HG02610 (cell line): ENCODE data around the gene SLC22A2.
A peak's percentile ranks its signal among the peaks of the same experiment; 100 is the strongest.

Experiments
- ATAC-seq: cut with Tn5 transposase; IDR thresholded peaks from one replicate; pipeline ENCODE4 v1.9.1; 2021; ENCODE audit warnings: mild to moderate bottlenecking, moderate library complexity; ENCODE audit not compliant: unreplicated experiment

SLC22A2 gene

DNA sequence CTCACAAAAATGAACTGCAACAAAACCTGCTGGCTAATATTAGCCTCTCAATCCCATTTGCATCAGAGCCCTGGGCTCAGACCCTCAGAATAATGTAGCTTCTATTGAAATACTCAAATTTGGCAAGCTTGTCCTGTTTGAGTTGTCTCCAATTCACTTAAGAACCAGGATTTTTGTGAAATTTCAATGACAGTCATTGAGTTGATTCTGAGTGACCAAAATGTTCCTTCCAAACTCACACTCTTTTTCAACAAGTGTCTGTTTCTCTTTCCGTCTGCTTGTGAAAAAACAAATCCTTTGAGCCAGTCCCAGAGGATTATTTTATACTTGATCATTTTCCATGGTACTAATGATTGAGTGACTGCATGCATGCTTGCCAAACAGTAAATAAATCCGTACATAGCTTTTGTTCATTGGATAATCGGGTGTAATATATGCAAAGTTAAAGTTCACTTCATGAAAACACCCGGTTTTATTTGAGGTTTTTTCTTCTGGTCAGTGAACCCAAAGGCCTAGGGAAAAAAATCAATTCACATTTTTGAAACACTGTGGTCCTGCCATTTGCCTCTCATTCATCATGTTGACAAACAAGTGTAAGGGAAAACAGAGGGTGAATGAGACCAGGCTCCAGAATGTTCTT lies 16.4 kb upstream of the SLC22A2 start:
- ATAC-seq = no peak

DNA sequence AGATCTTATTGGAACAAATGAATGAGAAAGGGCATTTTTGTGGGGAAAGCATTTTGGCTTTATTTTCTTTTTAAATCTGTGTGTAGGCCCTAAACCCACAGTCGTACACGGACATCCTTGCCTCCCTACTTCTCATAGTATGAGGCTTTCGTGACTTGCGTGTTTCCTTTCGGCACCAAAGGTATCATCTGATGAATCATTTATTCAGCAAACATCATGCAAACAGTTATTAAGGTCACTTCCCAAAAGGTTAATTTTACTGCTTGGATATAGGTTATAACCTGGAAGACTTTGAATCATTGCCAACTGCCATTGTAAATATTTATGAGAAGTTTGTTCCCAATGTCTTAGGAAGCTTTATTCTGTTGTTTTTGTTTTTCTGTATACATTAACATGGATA lies 15.1 kb upstream of the SLC22A2 start:
- ATAC-seq = no peak

DNA sequence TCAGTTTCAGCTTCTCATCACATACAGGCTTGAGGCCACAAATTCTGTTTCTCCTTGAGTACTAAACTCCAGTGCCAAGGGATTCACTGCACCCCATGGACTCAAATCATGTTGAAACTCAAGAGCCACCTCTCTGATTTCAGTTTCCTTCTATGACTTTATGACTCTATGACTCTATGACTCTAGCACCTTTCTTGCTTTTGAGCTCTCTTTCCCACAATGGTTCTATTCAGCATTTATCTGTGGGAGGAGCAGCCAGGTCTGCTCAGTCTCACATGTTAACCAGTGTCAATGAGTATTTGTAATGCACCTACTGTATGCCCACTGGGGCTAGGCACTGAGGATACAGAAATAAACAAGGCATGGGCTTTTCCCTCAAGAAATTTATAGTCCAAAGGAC lies 14.6 kb upstream of the SLC22A2 start:
- no peak for ATAC-seq

DNA sequence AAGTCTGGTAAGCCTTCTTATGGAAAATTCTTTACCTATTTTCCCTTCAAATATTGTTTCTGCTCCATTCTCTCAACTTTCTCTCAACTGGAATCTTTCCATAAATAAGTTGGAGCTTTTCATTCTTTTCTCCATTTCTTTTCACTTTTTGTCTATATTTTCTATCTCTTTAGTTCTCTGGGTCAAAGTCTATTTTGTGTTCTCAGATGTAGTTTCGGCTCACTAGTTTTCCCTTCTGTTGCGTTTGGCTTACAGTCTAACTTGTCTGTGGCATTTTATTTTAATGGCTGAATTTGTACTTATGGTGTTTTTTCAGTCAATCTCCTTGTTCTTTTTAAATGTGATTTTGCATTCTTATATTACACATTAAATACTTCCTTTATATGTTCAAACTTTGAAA lies 14.1 kb upstream of the SLC22A2 start:
- no peak for ATAC-seq

DNA sequence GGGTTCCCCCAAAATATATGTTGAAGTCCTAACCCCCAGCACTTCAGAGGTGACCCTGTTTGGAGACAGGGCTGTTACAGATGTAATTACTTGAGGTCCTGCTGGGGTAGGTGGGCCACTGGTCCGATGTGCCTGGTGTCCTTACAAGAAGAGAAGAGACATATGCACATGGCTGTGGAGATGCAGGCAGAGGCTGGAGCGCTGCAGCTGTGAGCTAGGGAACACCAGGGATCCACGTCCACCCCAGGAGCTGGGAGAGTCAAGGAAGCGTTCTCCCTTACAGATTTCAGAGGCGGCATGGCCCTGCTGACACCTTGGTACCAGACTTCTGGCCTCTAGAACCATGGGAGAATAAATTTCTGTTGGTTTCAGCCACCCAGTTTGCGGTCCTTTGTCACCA lies 11.7 kb upstream of the SLC22A2 start:
- ATAC-seq = no peak

DNA sequence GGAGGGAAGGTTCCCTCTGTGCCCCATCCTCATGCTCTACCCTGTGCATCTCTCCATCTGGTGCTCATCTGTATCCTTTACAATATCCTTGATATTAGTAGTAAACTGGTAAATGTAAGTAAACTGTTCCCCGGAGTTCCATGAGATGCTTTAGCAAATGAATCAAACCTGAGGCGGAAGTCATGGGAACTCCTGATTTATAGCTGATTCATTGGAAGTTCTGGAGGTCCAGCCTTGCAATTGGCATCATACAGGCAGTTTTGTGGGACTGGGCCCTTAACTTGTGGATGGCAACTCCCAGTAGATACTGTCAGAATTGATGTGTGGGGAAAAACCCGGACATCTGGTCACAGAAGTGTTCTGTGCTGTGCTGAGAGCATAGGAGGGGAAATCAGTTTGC lies 11.2 kb upstream of the SLC22A2 start:
- ATAC-seq = no peak

DNA sequence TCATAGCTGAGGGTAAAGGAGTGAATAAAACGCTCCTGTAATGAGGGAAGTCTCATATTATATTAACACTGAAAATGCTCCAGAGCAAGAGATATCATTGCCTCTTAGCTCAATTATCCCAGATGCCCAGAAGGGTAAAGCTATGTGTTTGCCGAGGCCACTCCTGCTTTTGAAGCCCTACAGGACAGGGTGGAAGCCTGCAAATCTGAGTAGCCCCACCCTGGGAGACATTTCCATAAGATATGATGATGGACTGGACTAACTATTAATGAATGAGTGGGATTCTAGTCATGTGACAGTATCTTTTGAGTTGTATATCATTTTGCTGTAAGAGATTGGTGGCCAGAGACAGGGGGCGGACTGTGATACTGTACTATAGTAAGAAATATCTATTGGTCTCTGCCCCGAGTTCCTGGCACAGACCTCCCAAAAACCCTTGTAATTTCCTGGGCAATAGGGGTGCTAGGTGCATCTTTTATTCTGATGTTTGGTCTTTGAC lies 10.5 kb upstream of the SLC22A2 start:
- ATAC-seq = no peak

DNA sequence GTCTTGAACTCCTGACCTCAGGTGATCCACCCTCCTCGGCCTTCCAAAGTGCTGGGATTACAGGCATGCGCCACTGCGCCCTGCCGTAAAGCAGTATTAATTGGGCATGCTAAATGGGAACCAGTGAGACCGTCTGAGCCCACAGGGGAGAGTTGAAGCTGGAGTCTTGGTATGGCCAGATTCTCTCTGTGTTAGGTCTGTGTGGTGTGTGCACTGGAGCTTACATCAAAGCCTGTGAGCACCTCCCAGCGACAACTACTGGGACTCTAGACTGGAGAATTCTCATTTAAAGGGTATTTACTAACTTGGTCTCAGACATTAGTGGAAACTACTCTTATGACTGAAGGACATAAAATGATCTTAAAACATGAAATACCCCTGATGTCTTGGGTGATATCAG lies 8.5 kb upstream of the SLC22A2 start:
- ATAC-seq = no peak

DNA sequence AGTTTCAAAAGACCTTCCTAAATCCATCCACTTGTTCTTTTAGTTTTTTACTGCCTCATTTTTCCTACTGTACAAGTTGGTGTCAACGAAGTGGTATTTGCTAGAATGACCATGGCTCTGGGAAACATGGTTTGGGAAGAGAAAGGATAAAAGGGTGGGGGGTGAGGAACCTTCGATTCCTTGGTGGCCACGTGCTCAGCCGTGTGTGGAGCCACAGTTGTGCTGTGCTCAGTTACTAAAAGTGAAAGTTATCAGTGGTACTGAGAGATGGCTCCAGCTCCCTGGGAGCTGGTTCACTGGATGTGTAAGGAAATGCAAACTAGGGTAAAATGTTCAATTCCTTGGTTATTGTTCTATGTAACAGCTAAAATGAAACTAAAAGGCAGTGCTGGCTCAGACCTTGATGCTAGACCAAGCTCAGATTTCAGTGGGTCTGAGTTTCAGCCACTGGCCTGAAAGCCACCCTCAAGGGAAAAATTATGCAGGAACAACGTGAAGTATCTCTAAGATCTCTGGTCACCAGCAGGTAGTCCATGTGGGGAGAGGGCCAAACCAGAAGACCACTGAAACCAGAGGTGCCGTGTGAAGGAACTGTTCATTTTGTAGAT lies 7.4 kb upstream of the SLC22A2 start:
- peak; percentile 82 for ATAC-seq

DNA sequence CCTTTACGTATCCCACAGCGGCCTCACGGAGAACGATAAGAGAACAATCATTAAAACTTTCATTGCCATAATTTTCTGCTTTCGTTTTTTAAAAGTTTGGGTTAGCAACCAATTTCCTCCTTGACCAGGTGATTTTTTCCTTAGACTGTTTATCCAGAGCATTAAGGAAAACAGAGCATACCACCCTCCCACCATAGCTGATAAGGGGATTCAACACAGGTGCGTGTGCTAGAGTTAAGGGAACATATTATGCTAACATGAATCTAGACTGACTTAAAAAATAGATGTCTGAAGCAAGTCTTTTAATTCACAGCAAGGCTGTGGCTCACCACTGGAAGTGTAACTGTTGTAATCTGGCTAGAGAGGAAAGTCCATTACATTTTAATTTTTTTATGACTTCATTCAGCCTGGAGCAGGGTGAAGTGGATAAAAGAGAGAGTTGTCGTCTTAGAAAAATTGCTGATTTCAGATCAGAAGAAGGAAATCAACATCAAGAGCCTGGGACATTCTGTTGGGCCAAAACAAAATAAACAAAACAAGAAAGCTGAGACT lies 5.5 kb upstream of the SLC22A2 start:
- ATAC-seq = no peak

DNA sequence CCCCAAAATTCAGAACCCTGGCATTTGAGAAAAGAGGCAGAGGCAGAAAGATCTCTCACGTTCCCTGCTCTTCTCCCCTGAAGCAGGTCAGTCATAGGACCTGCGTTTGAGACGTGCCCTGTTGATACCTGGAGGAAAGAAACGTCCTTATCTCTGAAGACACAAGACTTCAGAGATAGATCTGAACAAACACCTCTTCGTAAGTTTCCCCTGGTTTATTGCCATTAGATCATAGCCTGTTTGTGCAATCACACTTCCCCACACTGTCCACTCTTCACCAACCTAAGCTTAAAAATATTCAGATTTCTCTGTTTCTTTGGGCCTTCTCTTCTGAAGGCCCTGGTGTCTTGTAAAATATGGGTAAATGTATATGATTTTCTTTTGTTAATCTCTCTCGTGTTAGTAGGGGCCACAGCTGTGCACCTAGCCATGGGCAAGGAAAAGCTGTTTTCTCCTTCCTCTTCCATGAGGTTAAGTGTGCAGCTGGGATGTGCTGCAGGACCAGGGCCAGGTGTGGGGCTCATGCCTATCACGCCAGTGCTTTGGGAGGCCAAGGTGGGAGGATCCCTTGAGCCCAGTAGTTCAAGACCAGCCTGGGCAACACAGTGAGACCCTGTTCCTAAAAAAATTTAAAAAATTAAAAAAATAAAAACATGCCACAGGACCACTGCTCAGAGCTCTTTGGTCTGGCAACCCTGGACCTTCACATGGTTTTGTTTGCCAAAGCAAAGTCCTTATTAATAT lies 4.7 kb upstream of the SLC22A2 start:
- no peak for ATAC-seq

DNA sequence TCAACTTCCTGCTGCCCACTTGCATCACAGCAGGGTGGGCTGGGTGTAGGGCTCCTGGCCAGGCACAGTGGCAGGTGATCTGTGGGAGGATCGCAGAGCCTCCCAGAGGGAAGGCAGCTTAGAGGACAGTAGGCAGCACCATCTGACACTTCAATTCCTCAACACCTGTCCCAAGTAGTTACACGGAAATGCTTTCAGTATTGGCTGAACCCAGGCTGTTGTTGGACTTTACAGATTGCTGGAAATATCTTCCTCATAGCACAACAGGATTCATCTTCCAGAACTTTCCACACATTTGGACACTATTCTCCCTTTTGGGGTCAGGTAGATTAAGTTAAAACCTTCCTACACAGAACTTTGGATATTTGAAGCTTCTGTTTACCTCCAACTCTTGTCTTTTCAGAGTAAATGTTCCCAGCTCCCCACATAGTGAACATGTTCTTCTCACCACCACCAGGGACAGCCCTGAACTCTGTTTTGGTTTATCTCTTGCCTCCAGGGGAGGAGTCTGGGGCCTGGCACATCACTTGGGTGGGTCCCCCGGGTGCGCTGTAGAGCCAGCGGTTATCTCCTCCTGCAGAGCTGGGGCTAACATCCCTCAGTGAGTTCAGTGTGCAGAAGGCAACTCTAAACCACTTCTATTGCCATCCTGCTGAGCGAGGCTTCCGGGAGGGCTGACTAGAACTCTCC lies 3.5 kb upstream of the SLC22A2 start:
- ATAC-seq = no peak

DNA sequence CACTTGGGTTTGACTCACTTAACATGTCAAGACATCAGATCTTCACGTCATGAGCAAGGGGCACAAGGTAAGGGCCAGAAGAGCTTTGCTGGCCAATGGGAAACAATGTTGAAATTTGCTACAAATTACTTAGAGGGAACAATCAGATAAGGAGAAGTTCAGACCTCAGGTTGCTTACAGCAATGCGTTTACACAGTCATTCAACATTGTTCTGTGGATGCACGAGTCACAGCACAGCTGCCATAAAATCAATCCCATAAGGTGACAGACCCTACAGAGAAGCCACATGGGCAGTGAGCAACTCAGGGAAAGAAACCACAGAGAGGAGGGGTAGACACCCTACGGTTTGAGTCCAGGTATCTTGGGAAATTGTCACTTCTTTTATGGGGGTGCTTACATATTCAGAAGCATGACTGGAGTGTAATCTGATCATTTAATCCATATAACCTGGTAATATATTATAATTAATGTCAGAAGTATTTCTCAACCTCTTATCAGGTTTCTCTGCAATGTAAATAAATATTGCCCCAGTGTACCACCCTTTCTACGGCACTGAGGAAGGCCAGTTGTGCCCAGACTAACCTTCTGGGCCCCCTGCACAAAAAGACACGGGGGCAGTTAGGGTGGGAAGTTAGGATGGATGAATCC lies 2.3 kb upstream of the SLC22A2 start:
- no peak for ATAC-seq

DNA sequence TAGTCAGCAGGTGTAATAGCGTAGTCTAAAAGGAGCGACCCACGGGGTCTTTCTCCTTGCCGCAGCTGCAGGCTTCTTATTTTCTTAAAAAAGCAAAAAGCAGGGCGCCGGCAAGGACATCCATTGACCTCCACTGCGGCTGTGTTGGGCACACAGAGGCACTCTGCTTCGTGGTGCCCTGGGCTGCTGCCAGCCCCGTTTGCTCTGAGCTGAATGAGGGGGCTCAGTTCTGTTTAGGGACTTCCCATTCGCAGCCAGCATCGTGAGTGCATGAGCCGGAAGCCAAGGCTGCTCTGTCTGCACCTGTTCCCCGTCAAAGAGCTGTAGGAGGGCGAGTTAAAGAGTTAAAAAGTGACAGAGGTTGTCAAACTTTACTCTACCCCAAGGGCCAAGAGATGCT lies 1.7 kb upstream of the SLC22A2 start:
- no peak for ATAC-seq

DNA sequence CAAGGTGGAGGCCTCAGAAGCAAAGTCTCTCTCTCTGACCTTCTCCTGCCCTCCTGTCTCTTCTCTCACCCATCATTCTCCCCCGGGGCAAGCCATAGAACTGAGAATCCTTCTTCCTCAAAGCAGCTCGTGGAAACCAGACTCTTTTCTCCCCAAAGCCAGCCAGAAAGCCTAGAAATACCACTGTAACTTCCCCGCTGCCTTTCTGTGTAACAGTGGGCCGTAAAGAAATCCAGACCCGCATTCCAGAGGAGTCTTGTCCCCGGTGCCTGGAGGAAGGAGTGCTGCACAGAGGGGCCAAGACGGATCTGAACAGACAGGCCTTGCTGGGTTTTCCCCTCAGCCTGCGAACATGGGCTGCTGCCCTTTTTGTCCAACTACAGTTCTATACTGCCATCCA lies 977 bp upstream of the SLC22A2 start:
- no peak for ATAC-seq

DNA sequence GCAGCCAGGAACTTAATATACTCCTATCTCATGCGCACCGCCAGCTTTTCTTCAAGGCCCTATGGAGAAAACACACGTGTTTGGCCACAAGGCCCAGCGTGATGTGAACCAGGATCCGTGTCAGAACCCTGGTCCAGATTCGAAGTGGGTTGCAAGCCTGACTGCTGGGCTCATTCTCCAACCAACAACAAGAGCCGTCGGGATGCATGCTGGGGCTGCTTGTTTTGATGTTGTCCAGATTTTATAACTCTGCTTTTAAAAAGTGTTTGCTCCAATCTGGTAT lies 463 bp upstream of the SLC22A2 start:
- no peak for ATAC-seq

DNA sequence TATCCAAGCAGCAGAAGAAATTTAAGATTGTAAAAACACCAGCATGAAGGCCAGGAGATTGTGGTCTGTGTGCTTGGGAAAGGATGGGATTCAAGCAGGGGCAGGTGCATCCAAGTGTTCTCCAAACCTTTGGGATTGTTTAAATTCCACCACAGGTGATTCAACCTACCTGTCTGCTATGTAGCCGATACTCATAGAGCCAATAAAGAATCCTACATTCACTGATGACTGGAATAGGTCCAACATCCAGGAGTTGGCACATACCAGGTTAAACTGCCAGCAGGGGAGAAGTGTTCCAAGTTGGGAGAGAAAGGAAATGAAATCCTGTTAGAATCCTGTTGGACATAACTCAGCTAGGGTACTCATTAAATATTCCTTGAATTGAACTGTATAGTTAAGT lies 2.2 kb downstream of the SLC22A2 start:
- ATAC-seq = no peak

DNA sequence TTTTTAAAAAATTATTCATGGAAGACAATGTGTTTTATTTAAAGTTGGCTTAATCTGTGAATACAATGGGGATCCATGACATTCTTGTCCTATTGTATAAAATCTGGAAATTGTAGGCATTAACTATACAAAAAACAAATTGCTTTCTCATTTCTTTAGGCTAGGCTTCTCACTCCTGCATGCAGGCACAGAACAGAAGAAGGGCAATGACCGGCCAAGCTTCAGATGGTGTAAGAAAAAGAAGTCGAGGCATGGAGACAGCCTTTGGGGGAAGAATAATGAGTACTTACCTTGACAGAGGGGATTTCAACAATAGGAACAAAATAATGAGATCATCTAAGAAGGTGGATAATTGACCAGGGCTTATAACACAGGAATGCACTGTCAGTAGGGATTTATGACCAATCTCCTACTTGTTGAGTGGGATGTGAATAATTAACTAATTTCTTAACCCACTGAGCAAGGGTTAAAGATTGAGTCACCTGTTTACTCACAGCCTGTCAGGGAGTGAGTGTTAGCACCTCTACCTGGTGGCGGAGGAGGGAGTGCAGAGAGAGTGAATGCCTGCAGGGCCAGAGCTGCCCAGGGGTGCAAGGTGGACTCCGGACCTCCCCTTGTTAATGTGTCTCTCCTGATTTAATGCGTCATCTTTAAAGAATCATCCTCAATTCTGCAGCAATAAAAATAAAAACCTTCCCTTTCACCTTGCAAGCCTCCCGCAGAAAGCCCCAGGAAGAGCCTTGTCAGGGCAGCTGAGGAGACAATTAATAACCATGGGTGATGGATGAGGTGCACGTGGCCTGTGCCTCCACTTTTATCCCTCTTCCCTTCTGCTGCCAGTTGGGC lies 3.9 kb downstream of the SLC22A2 start:
- no peak for ATAC-seq

DNA sequence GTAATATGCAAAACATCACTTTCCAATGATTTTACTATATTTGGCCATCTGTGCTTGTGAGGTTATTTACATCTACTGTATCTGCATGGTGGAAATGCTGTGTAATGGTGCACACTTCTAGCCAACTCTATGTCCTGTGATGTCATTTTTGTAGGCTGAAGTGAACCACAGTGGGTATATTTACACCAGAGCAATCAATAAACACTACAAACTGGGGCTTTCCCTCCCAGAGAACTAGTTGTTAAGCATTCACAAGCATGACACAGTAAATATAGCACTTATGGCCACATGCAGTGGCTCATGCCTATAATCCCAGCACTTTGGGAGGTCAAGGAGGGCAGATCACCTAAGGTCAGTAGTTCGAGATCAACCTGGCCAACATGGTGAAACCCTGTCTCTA lies 4.9 kb downstream of the SLC22A2 start:
- peak; percentile 48 for ATAC-seq

DNA sequence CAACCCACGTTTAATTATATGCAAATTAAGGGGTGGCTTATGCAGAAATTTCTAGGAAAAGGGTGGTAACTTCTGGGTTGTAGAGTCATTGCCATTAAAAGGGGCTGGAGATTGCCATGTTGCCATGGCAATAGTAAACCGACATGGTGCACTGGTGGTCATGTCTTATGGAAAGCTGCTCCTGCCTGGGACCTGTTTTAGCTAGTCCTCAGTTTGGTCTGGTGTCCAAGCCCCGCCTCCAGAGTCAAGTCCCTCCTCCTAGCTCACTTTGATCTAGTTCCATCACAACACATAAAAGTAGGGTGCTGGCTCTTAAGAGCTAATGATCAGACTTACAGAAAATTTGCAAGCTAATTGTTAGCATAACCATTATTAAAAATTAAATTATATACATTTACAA lies 5.3 kb downstream of the SLC22A2 start:
- ATAC-seq = no peak
